ENCODE data around the gene PTPRM.

DNA sequence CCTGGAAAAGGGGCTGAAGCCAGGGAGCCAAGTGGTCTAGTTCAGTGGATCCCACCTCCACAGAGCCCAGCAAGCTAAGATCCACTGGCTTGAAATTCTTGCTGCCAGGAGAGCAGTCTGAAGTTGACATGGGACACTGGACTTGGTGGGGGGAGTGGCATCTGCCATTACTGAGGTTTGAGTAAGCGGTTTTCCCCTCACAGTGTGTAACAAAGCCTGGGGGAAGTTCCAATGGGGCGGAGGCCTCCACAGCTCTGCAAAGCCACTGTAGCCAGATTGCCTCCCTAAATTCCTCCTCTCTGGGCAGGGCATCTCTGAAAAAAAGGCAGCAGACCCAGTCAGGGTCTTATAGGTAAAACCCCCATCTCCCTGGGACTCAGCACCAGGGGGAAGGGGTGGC, 144.4 kb downstream of the PTPRM start:
- TF ChIP-seq POLR2AphosphoS5 (IDR thresholded peaks at IDR 0.05): no peak
- TF ChIP-seq, protein P1, sequence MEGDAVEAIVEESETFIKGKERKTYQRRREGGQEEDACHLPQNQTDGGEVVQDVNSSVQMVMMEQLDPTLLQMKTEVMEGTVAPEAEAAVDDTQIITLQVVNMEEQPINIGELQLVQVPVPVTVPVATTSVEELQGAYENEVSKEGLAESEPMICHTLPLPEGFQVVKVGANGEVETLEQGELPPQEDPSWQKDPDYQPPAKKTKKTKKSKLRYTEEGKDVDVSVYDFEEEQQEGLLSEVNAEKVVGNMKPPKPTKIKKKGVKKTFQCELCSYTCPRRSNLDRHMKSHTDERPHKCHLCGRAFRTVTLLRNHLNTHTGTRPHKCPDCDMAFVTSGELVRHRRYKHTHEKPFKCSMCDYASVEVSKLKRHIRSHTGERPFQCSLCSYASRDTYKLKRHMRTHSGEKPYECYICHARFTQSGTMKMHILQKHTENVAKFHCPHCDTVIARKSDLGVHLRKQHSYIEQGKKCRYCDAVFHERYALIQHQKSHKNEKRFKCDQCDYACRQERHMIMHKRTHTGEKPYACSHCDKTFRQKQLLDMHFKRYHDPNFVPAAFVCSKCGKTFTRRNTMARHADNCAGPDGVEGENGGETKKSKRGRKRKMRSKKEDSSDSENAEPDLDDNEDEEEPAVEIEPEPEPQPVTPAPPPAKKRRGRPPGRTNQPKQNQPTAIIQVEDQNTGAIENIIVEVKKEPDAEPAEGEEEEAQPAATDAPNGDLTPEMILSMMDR (IDR thresholded peaks at IDR 0.05): no peak
